Activated CD4-positive, alpha-beta memory T cell treated with anti-CD3 and anti-CD28 coated beads, Interleukin-2, amount 10 ng/mL, durations not matched to agents 7 days and 5 days (primary cell): Measurements from ENCODE around the gene IL15. TPM values are rescaled to one million over a fixed set of nuclear protein-coding genes. Genes with fewer than 3 reads are reported as not detected.

Source experiments
- CTCF ChIA-PET: fragments of 350-600 bp; sonication (Branson Sonifier 250); formaldehyde crosslinking; loops from one replicate; lab custom pipeline; 2021; ENCODE audit warnings: antibody characterized with exemption, inconsistent platforms; lab: Charles Lee
- POLR2A ChIA-PET: fragments of 350-600 bp; sonication (Branson Sonifier 250); formaldehyde crosslinking; loops from one replicate; lab custom pipeline; 2021; ENCODE audit warnings: antibody characterized with exemption; lab: Charles Lee
- DNase-seq: peaks from one replicate; pipeline ENCODE4 v3.0.0-alpha.2; 2020
- H3K27ac Mint-ChIP-seq: one replicate; pipeline ENCODE4 v1.8.0; 2021; ENCODE audit warnings: mild to moderate bottlenecking, mixed read lengths
- H3K27me3 Mint-ChIP-seq: one replicate; pipeline ENCODE4 v1.8.0; 2021; ENCODE audit warnings: mixed read lengths
- H3K36me3 Mint-ChIP-seq: one replicate; pipeline ENCODE4 v1.8.0; 2021; ENCODE audit warnings: low read depth, mixed read lengths
- H3K4me1 Mint-ChIP-seq: one replicate; pipeline ENCODE4 v1.8.0; 2021; ENCODE audit warnings: mixed read lengths
- H3K4me3 Mint-ChIP-seq: one replicate; pipeline ENCODE4 v1.8.0; 2021; ENCODE audit warnings: mild to moderate bottlenecking, mixed read lengths
- H3K9me3 Mint-ChIP-seq: one replicate; pipeline ENCODE4 v1.8.0; 2021; ENCODE audit warnings: mixed read lengths
- total RNA-seq, 2 experiments: library from RNA; stranded (reverse); gene quantifications; one replicate each; pipeline ENCODE4 v1.2.3, GENCODE V29; 2021

IL15 gene
- total RNA-seq, 2 experiments from 2014 or later = 3.9 to 4.0 TPM

GRCh38 chr4:141656031-141656430 lies 19.6 kb downstream of the IL15 start:
- CTCF ChIA-PET = no interaction called here
- Mint-ChIP-seq H3K27me3 (no peaks in the 10 kb centered on the region), H3K4me1 (peaks cover 18% of the 10 kb centered on the region), H3K36me3 (no peaks in the 10 kb centered on the region), H3K27ac (no peak overlapping the region), H3K4me3 (no peak overlapping the region), H3K9me3 (no peaks in the 10 kb centered on the region)
- no peak for DNase-seq
- POLR2A ChIA-PET = interaction anchor here (1.0 kb wide), 1 partner anchor 20 kb away, joined by 3 read pairs; the partner anchor contains the start of gene IL15

DNA sequence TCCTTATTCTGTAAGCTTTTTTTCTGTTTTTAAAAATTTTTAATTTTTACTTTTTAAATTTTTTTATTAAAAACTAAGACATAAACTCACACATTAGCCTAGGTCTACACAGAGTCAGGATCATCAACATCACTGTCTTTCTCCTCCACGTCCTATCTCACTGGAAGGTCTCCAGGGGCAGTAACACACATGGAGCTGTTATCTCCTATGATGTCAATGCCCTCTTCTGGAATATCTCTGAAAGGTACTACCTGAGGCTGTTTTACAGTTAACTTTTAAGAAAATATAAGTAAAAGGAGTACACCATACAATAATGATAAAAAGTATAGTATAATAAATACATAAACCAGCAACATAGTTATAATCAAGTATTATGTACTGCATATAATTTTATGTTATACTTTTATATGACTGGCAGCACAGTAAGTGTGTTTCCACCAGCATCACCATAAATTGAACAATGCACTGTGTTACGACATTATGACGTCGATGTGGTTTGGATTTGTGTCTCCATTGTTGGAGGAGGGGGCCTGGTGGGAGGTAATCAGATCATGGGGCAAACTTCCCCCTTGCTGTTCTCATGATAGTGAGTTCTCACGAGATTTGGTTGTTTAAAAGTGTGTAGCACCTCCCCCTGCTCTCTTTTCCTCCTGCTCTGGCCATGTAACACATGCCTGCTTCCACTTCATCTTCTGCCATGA lies 21.3 kb downstream of the IL15 start:
- H3K36me3 Mint-ChIP-seq = no peaks in the 10 kb centered on the region
- CTCF ChIA-PET = no interaction called here
- H3K27ac Mint-ChIP-seq = no peak overlapping the region
- no peaks in the 10 kb centered on the region for H3K9me3 Mint-ChIP-seq
- H3K27me3 Mint-ChIP-seq = no peaks in the 10 kb centered on the region
- no peak overlapping the region for H3K4me3 Mint-ChIP-seq
- no peak for DNase-seq
- POLR2A ChIA-PET = no interaction called here
- H3K4me1 Mint-ChIP-seq = peaks cover 21% of the 10 kb centered on the region

DNA sequence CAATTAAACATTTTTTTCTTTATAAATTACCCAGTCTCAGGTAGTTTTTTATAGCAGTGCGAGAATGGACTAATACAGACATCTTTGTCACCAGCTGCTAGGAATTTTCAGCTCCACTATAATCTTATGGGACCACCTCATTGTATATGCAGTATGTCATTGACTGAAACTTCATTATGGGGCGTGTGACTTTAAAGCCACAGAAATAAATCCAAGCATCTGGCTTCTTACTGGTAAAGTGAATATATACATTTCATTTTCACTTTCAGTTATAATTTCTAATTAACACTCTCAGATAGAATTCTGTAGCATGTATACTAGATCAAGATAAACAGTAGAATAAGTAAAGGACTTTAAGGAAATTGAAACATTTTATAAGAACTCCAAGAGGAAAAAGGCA lies 21.9 kb downstream of the IL15 start:
- Mint-ChIP-seq H3K4me1 (peaks cover 21% of the 10 kb centered on the region), H3K27me3 (no peaks in the 10 kb centered on the region), H3K9me3 (no peaks in the 10 kb centered on the region), H3K4me3 (no peak overlapping the region), H3K27ac (no peak overlapping the region), H3K36me3 (no peaks in the 10 kb centered on the region)
- no peak for DNase-seq
- CTCF ChIA-PET = no interaction called here
- POLR2A ChIA-PET = no interaction called here

DNA sequence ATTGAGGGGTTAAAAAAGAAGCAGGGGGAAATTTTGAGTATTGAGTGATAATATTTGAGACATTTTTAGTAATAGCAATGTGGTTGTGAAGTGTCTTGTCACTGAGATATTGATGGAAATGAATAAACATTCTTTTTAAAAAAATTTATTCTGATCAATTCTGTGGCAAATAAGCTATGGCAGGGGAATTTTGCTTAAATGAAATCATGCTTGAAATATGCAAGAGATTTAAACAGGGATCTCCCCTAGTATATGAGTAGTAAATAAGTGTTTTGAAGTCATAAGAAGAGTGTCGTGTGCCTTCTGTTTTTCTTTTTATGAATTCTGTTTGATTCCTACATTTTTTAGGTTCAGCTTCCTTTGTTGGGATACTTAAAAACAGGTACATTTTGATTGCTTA lies 23.2 kb downstream of the IL15 start:
- ChIA-PET CTCF (interaction anchor here (0.9 kb wide), 1 partner anchor 9 kb away, joined by 3 read pairs; no protein-coding TSS in a partner anchor), POLR2A (no interaction called here)
- DNase-seq = no peak
- no peaks in the 10 kb centered on the region for H3K27me3 Mint-ChIP-seq
- no peak overlapping the region for H3K27ac Mint-ChIP-seq
- no peaks in the 10 kb centered on the region for H3K9me3 Mint-ChIP-seq
- H3K4me3 Mint-ChIP-seq = no peak overlapping the region
- no peaks in the 10 kb centered on the region for H3K36me3 Mint-ChIP-seq
- H3K4me1 Mint-ChIP-seq = peaks cover 20% of the 10 kb centered on the region

- no peak overlapping the region for H3K4me3 Mint-ChIP-seq
- DNase-seq = no peak
- H3K36me3 Mint-ChIP-seq = no peaks in the 10 kb centered on the region
- CTCF ChIA-PET = no interaction called here
- no peaks in the 10 kb centered on the region for H3K9me3 Mint-ChIP-seq
- POLR2A ChIA-PET = interaction anchor here (1.1 kb wide), 1 partner anchor 25 kb away, joined by 5 read pairs; the partner anchor contains the start of gene IL15
- no peak overlapping the region for H3K27ac Mint-ChIP-seq
- H3K4me1 Mint-ChIP-seq = peaks cover 20% of the 10 kb centered on the region
- H3K27me3 Mint-ChIP-seq = no peaks in the 10 kb centered on the region
Observed at GRCh38 chr4:141660880-141661279, 24.5 kb downstream of the IL15 start.

- Mint-ChIP-seq H3K4me1 (peaks cover 4% of the 10 kb centered on the region), H3K27ac (no peak overlapping the region), H3K36me3 (no peaks in the 10 kb centered on the region), H3K9me3 (peaks cover 2% of the 10 kb centered on the region), H3K4me3 (no peak overlapping the region), H3K27me3 (no peaks in the 10 kb centered on the region)
- ChIA-PET CTCF (interaction anchor here (1.1 kb wide), 1 partner anchor 8 kb away, joined by 3 read pairs; no protein-coding TSS in a partner anchor), POLR2A (no interaction called here)
- DNase-seq = no peak
Observed at GRCh38 chr4:141668200-141668910, 32.0 kb downstream of the IL15 start.

DNA sequence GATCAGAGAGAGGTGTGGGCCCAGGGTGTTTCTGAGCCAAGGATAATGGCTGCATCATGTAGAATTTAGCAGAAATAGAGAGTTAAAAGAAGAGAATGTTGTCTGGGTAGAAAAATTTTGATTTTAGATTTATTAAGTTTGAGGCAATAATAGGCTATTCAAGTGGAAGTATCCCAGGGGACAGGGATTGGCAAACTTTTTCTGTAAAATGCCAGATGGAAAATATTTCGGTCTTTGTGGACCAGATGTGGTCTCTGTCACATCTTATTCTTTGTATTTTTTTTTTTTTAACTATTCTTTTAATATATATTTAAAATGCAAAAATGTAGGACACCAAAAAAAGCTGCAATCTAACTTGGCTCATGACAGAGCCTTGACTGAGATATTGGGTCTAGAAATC lies 33.1 kb downstream of the IL15 start:
- ChIA-PET POLR2A (no interaction called here), CTCF (no interaction called here)
- H3K4me3 Mint-ChIP-seq = no peak overlapping the region
- no peak for DNase-seq
- H3K27ac Mint-ChIP-seq = no peak overlapping the region
- no peaks in the 10 kb centered on the region for H3K36me3 Mint-ChIP-seq
- H3K27me3 Mint-ChIP-seq = no peaks in the 10 kb centered on the region
- H3K4me1 Mint-ChIP-seq = peaks cover 3% of the 10 kb centered on the region
- peaks cover 2% of the 10 kb centered on the region for H3K9me3 Mint-ChIP-seq

DNA sequence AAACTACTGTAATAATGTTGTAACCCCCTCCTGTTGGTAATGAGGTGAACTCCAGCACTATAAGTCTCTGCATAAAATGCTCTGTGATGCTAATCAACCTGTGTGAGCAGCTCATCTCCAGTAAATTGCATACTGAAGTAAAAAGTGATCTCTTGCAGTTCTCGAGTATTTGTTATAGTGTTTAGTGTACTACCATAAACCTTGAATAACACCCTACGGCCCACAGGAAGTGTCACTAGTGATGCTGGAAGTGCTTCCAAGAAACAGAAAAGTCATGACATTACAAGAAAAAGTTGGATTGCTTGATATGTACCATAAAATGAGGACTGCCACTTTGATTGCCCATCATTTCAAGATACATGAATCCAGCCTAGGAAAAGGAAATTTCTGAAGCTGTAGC lies 39.0 kb downstream of the IL15 start:
- ChIA-PET CTCF (no interaction called here), POLR2A (no interaction called here)
- Mint-ChIP-seq H3K9me3 (no peaks in the 10 kb centered on the region), H3K27me3 (no peaks in the 10 kb centered on the region), H3K27ac (no peak overlapping the region), H3K4me3 (no peak overlapping the region), H3K4me1 (peaks cover 6% of the 10 kb centered on the region), H3K36me3 (no peaks in the 10 kb centered on the region)
- no peak for DNase-seq

- no peak for DNase-seq
- CTCF ChIA-PET = no interaction called here
Observed at GRCh38 chr4:141676087-141676670, 39.8 kb downstream of the IL15 start.

GRCh38 chr4:141680060-141680459 lies 43.7 kb downstream of the IL15 start:
- CTCF ChIA-PET = no interaction called here
- Mint-ChIP-seq H3K9me3 (no peaks in the 10 kb centered on the region), H3K27me3 (no peaks in the 10 kb centered on the region)

More at GRCh38 chr4:141676087-141676670, 39.8 kb downstream of the IL15 start:
- no peaks in the 10 kb centered on the region for H3K9me3 Mint-ChIP-seq
- H3K4me1 Mint-ChIP-seq = peaks cover 6% of the 10 kb centered on the region
- H3K27ac Mint-ChIP-seq = no peak overlapping the region
- H3K36me3 Mint-ChIP-seq = no peaks in the 10 kb centered on the region
- H3K27me3 Mint-ChIP-seq = no peaks in the 10 kb centered on the region
- POLR2A ChIA-PET = no interaction called here
- no peak overlapping the region for H3K4me3 Mint-ChIP-seq

DNA sequence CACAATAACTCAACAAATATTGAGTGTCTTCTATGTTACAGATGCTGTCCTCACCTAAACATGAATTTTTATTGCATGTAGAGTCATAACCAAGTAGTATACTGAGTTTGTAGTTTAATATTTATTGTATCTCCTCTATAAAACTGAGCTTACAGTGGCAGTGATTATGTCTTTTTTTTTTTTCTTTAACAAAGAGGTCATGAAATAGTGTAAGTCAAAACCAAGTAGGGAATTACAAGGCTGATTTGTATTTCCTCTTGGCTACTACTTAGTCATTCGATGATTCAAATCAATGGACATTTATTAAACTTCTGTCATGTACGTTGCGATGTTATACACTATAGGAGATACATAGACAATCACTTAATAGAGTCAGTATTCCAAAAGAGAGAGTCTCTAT lies 48.4 kb downstream of the IL15 start:
- ChIA-PET CTCF (no interaction called here), POLR2A (no interaction called here)
- DNase-seq = no peak
- Mint-ChIP-seq H3K9me3 (peaks cover 2% of the 10 kb centered on the region), H3K27ac (no peak overlapping the region), H3K4me3 (no peak overlapping the region), H3K27me3 (no peaks in the 10 kb centered on the region), H3K36me3 (no peaks in the 10 kb centered on the region), H3K4me1 (peaks cover 1% of the 10 kb centered on the region)

More at GRCh38 chr4:141680060-141680459, 43.7 kb downstream of the IL15 start:
- POLR2A ChIA-PET = no interaction called here
- no peak for DNase-seq
- Mint-ChIP-seq H3K4me1 (peaks cover 6% of the 10 kb centered on the region), H3K36me3 (no peaks in the 10 kb centered on the region), H3K27ac (no peak overlapping the region), H3K4me3 (no peak overlapping the region)

DNA sequence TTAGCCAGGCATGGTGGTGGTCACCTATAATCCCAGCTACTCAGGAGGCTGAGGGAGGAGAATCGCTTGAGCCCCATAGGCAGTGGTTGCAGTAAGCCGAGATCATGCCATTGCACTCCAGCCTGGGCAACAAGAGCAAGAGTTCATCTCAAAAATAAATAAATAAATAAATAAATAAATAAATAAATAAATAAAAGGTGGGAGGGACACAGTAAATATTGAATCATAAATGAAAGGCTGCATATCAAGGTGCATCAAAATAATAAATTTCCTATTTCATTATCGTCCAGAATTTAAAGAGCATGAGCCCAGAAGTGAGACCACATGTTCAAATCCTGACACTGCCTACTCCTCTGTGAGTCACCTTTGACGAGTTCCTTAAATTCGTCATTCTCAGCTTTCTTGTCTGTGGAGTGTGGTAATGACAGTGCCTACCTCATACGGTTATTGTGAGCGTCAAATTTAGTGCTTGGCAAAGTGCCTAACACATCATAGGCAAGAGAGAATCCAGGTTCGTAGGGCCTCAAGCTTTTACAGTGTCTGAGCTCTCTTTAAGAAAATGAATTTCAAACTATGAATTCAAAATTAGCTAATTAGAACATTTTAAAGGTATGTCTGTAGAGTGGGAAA lies 49.9 kb downstream of the IL15 start:
- POLR2A ChIA-PET = no interaction called here
- Mint-ChIP-seq H3K9me3 (peaks cover 7% of the 10 kb centered on the region), H3K4me3 (no peak overlapping the region), H3K27ac (no peak overlapping the region), H3K4me1 (no peaks in the 10 kb centered on the region), H3K27me3 (no peaks in the 10 kb centered on the region), H3K36me3 (no peaks in the 10 kb centered on the region)
- CTCF ChIA-PET = no interaction called here
- no peak for DNase-seq

GRCh38 chr4:141686879-141687278 lies 50.5 kb downstream of the IL15 start:
- H3K4me1 Mint-ChIP-seq = no peaks in the 10 kb centered on the region
- POLR2A ChIA-PET = no interaction called here
- H3K27me3 Mint-ChIP-seq = no peaks in the 10 kb centered on the region
- no peak overlapping the region for H3K27ac Mint-ChIP-seq
- H3K4me3 Mint-ChIP-seq = no peak overlapping the region
- CTCF ChIA-PET = no interaction called here
- no peaks in the 10 kb centered on the region for H3K36me3 Mint-ChIP-seq
- DNase-seq = no peak
- peaks cover 7% of the 10 kb centered on the region for H3K9me3 Mint-ChIP-seq
